Fibroblast of pulmonary artery (primary cell): ENCODE data around the gene PHF14.

Experiments used
- DNase-seq: peaks from one replicate; pipeline ENCODE4 v3.0.0-alpha.2; 2010; ENCODE audit warnings: low read depth
- H3K4me3 ChIP-seq: replicated peaks from 2 replicates; pipeline ENCODE4 v1.5.1; 2011; ENCODE audit warnings: low read depth, mild to moderate bottlenecking, control low read depth, low read length, moderate library complexity
- TF ChIP-seq, protein P1 (sequence below): IDR thresholded peaks from 2 replicates; pipeline ENCODE4 v1.5.1; 2011; ENCODE audit warnings: mild to moderate bottlenecking, control low read depth, low read length, inconsistent platforms; ENCODE audit errors: missing control alignments

The PHF14 gene

DNA sequence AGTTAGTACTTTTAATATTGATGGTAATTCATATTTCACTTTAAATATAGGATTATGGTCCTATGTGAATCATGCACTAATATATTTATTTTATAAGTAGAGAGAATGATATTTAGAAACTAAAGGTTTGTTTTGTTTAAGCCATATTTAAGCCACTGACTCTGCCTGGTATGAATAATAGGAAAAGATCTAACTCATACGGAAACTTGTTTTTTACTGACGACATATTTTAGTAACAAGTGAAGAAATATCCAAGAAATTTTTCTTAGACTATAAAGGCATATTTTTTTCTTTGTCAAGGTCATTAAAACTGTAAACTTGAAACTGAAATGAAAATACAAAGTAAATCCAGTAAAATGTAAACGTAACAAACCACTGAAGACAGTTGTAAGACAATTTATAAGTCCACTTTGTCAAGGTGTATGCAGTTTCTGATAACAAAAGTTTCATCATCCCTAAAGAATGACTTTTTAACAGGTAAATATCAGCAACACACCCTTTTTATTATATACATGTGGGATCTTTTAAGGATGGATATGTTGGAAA lies 147.1 kb downstream of the PHF14 start:
- TF ChIP-seq, protein P1, sequence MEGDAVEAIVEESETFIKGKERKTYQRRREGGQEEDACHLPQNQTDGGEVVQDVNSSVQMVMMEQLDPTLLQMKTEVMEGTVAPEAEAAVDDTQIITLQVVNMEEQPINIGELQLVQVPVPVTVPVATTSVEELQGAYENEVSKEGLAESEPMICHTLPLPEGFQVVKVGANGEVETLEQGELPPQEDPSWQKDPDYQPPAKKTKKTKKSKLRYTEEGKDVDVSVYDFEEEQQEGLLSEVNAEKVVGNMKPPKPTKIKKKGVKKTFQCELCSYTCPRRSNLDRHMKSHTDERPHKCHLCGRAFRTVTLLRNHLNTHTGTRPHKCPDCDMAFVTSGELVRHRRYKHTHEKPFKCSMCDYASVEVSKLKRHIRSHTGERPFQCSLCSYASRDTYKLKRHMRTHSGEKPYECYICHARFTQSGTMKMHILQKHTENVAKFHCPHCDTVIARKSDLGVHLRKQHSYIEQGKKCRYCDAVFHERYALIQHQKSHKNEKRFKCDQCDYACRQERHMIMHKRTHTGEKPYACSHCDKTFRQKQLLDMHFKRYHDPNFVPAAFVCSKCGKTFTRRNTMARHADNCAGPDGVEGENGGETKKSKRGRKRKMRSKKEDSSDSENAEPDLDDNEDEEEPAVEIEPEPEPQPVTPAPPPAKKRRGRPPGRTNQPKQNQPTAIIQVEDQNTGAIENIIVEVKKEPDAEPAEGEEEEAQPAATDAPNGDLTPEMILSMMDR = no peak
- DNase-seq = no peak
- no peak overlapping the region for H3K4me3 ChIP-seq

GRCh38 chr7:11124856-11125559 lies 151.3 kb downstream of the PHF14 start:
- no peak overlapping the region for H3K4me3 ChIP-seq
- TF ChIP-seq, protein P1 = no peak
- DNase-seq = no peak

GRCh38 chr7:11127114-11127785 lies 153.6 kb downstream of the PHF14 start:
- H3K4me3 ChIP-seq = no peak overlapping the region
- no peak for DNase-seq
- TF ChIP-seq, protein P1 = no peak

DNA sequence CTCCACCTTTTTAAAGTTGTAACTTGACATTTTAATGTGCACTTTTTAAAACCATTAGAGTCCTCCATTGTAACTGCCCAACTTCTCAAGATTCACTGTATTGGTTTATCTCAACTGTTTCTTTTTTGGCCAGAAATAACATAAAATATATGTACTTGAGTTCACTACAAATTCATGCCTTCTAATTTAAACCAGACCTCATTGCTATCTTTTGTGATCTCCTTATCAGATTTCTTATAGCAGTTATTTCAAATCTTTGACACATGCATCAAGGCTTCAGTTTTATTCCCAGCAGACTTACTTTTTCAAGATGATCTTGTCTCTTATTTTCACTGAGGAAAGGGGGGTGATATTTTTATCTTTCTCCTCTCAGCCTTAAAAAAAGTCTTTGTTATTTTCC lies 154.3 kb downstream of the PHF14 start:
- H3K4me3 ChIP-seq = no peak overlapping the region
- TF ChIP-seq, protein P1 = no peak
- no peak for DNase-seq

DNA sequence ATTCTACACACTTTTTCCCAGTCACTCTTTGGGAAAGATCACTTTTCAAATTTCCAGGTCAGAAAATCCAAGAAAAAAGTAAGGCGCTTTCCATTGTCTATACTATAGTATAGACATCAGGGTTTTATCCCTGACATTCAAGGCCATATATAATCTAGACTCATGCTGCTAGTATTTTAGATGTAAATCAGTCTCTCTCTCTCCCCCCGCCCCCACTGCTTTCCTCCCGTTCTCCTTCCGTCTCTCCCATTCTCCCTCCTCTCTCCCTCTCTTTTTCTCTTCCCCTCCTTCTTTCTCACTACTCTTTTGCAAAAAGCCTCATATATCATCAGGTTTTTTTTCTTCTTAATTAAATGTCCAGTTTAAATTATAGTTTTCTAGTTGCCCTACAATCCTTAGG lies 154.8 kb downstream of the PHF14 start:
- DNase-seq = no peak

GRCh38 chr7:11130012-11130411 lies 156.3 kb downstream of the PHF14 start:
- TF ChIP-seq, protein P1 = no peak
- DNase-seq = peak; percentile 77
- no peak overlapping the region for H3K4me3 ChIP-seq

More for the DNA sequence above, 154.8 kb downstream of the PHF14 start:
- no peak overlapping the region for H3K4me3 ChIP-seq
- TF ChIP-seq, protein P1 = no peak
